Fibroblast of lung (primary cell): ENCODE results near the gene NCKIPSD.

Source experiments
- EZH2 ChIP-seq: IDR thresholded peaks from 2 replicates; pipeline ENCODE4 v1.5.1; 2012; ENCODE audit warnings: low read length, control low read depth, mild to moderate bottlenecking; ENCODE audit errors: missing control alignments
- TF ChIP-seq, protein P1 (sequence below), 2 donors: IDR thresholded peaks in 1 of 2; conservative IDR thresholded peaks in 1 of 2; 1 replicate in 1 of 2; 2 replicates in 1 of 2; pipeline ENCODE4 v1.5.1; 2011 to 2012; ENCODE audit warnings: low read length in 2 of 2, control low read depth in 1 of 2, inconsistent platforms in 1 of 2, low read depth in 1 of 2, mild to moderate bottlenecking in 1 of 2

DNA sequence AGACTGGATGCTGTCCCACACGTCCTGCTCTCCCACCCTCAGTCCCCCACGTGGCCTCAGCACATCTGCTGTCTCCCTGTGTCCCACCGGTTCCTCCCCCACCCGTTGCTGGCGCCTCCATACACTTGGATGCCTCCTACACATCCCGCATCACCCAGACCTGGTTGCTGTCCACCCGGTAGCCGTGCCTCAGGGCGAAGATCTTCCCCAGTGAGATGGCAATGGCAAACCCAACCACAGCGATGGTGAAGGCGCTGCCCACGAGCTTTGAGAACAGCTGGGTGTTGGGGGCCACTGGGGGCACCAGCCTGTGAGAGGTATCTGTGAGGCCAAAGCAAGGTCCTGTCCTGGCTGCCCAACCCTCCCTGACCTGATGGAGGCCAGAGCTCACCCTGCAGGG, 54.9 kb downstream of the NCKIPSD start:
- TF ChIP-seq, protein P1, sequence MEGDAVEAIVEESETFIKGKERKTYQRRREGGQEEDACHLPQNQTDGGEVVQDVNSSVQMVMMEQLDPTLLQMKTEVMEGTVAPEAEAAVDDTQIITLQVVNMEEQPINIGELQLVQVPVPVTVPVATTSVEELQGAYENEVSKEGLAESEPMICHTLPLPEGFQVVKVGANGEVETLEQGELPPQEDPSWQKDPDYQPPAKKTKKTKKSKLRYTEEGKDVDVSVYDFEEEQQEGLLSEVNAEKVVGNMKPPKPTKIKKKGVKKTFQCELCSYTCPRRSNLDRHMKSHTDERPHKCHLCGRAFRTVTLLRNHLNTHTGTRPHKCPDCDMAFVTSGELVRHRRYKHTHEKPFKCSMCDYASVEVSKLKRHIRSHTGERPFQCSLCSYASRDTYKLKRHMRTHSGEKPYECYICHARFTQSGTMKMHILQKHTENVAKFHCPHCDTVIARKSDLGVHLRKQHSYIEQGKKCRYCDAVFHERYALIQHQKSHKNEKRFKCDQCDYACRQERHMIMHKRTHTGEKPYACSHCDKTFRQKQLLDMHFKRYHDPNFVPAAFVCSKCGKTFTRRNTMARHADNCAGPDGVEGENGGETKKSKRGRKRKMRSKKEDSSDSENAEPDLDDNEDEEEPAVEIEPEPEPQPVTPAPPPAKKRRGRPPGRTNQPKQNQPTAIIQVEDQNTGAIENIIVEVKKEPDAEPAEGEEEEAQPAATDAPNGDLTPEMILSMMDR (conservative IDR thresholded peaks at IDR 0.05 in 1 of 2, IDR thresholded peaks at IDR 0.05 in 1 of 2; ENCODE audit: low read depth in 1 of 2, low read length in 2 of 2): no peak
- no peak for TF ChIP-seq EZH2
